Prostate gland (tissue), 2 donors: ENCODE data around the gene BSPRY. TPM values are rescaled to one million over a fixed set of nuclear protein-coding genes. Genes with fewer than 3 reads are reported as not detected.

ENCODE experiments used
- DNase-seq: peaks from one replicate; pipeline ENCODE4 v3.0.0-alpha.2; 2019; ENCODE audit warnings: low spot score
- H3K27ac ChIP-seq, 2 donors: fragments of 200-600 bp; sonication (generic); 2 replicates each; pipeline ENCODE4 v1.5.1; 2017 to 2019
- H3K27me3 ChIP-seq: fragments of 200-600 bp; sonication (generic); replicated peaks from 2 replicates; pipeline ENCODE4 v1.5.1; 2019; ENCODE audit not compliant: insufficient read depth
- H3K36me3 ChIP-seq, 2 donors: fragments of 200-600 bp; sonication (generic); 1 replicate in 1 of 2; 2 replicates in 1 of 2; pipeline versions ENCODE4 v1.5.1 to v1.8.1; 2017 to 2019
- H3K4me1 ChIP-seq: fragments of 200-600 bp; sonication (generic); replicated peaks from 2 replicates; pipeline ENCODE4 v1.5.1; 2019
- H3K4me3 ChIP-seq, 2 donors: fragments of 200-600 bp; sonication (generic); 2 replicates each; pipeline ENCODE4 v1.5.1; 2017 to 2019
- H3K9me3 ChIP-seq: fragments of 200-600 bp; sonication (generic); 2 replicates; pipeline ENCODE4 v1.5.1; 2017
- CTCF ChIP-seq, 4 experiments: fragments of 200-600 bp in 2 of 4; fragments of 450-650 bp in 2 of 4; sonication (generic) in 2 of 4; IDR thresholded peaks; 1 replicate in 3 of 4; 2 replicates in 1 of 4; pipeline ENCODE4 v1.5.1; 2016 to 2019; ENCODE audit warnings: antibody characterized with exemption in 4 of 4, mild to moderate bottlenecking in 2 of 4, moderate library complexity in 2 of 4
- POLR2A ChIP-seq: fragments of 450-650 bp; IDR thresholded peaks from one replicate; pipeline ENCODE4 v1.6.1; 2016; ENCODE audit warnings: antibody characterized with exemption, mild to moderate bottlenecking
- POLR2AphosphoS5 ChIP-seq: sonication (generic); formaldehyde crosslinking; IDR thresholded peaks from one replicate; pipeline ENCODE4 v1.6.1; 2017; ENCODE audit warnings: antibody characterized with exemption
- WGBS: methylation state at CpG from one replicate; pipeline ENCODE4 v1.1.5; 2018; 5-methylcytosine and 5-hydroxymethylcytosine counted together
- intact Hi-C: fragments of 100-400 bp; cut with DNase I; formaldehyde crosslinking; loops from one replicate; pipeline ENCODE4 v1.14.2; 2022
- total RNA-seq, 2 donors: library from RNA; depleted of rRNA; stranded (reverse); fragments of >200 nt; gene quantifications; one replicate each; pipeline ENCODE4 v1.1.0, GENCODE V29; 2016

BSPRY gene
- total RNA-seq, 2 donors from 2014 or later = 8.4 to 21.8 TPM

GRCh38 chr9:113397203-113397631 lies 47.9 kb downstream of the BSPRY start:
- 97% methylated on average over 3 of the region's 3 CpGs for WGBS
- H3K4me1 ChIP-seq = no peaks in the 10 kb centered on the region
- TF ChIP-seq CTCF (IDR thresholded peaks at IDR 0.05) (no peak), POLR2AphosphoS5 (no peak), POLR2A (no peak)
- no peak overlapping the region for H3K27ac ChIP-seq
- no peaks in the 10 kb centered on the region for H3K27me3 ChIP-seq
- H3K9me3 ChIP-seq = no peaks in the 10 kb centered on the region
- DNase-seq = no peak
- H3K4me3 ChIP-seq = no peak overlapping the region
- intact Hi-C loops = no loop called here
- no peaks in the 10 kb centered on the region for H3K36me3 ChIP-seq

GRCh38 chr9:113398796-113399195 lies 49.5 kb downstream of the BSPRY start:
- H3K4me1 ChIP-seq = no peaks in the 10 kb centered on the region
- no peaks in the 10 kb centered on the region for H3K36me3 ChIP-seq
- TF ChIP-seq POLR2A = no peak
- no peak for TF ChIP-seq POLR2AphosphoS5
- no peak for TF ChIP-seq CTCF (IDR thresholded peaks at IDR 0.05)
- intact Hi-C loops = no loop called here
- H3K27ac ChIP-seq = no peak overlapping the region
- no peak for DNase-seq
- 62% methylated on average over 5 of the region's 5 CpGs for WGBS
- no peak overlapping the region for H3K4me3 ChIP-seq
- H3K27me3 ChIP-seq = no peaks in the 10 kb centered on the region
- no peaks in the 10 kb centered on the region for H3K9me3 ChIP-seq

- no peaks in the 10 kb centered on the region for H3K4me1 ChIP-seq
- WGBS = 72% methylated on average over 3 of the region's 3 CpGs
- peak overlapping the region; percentile 54 to 76 for H3K27ac ChIP-seq
- TF ChIP-seq POLR2A = no peak
- TF ChIP-seq CTCF (IDR thresholded peaks at IDR 0.05) = no peak
- TF ChIP-seq POLR2AphosphoS5 = no peak
- no peaks in the 10 kb centered on the region for H3K27me3 ChIP-seq
- intact Hi-C loops = loop anchor here (10.0 kb wide), 2 partner anchors 85 to 125 kb away; partner anchors contain the start of genes CDC26 and PRPF4
- H3K4me3 ChIP-seq = peak overlapping the region; percentile 65 to 89
- no peaks in the 10 kb centered on the region for H3K9me3 ChIP-seq
- no peaks in the 10 kb centered on the region for H3K36me3 ChIP-seq
- no peak for DNase-seq
Observed at GRCh38 chr9:113399646-113400200, 50.4 kb downstream of the BSPRY start.

- Histone ChIP-seq H3K36me3 (no peaks in the 10 kb centered on the region), H3K27ac (peak within 1 kb of the TSS; percentile 54 to 76), H3K27me3 (no peaks in the 10 kb centered on the region), H3K9me3 (no peaks in the 10 kb centered on the region), H3K4me3 (peak within 1 kb of the TSS; percentile 65 to 89), H3K4me1 (no peaks in the 10 kb centered on the region)
- intact Hi-C loops = loop anchor here (10.0 kb wide), 2 partner anchors 86 to 126 kb away; partner anchors contain the start of genes CDC26 and PRPF4
- DNase-seq = peak; percentile 99
- peak; percentile 94 for TF ChIP-seq POLR2AphosphoS5
- peak; percentile 91 to 98 (median 94) for TF ChIP-seq CTCF (IDR thresholded peaks at IDR 0.05)
- TF ChIP-seq POLR2A = peak; percentile 69
- WGBS = 2% methylated on average over 33 of the region's 50 CpGs
Observed at GRCh38 chr9:113401027-113401792, 51.9 kb downstream of the BSPRY start, which contains the start of gene ALAD. Gene ALAD, minus strand, starts transcription at chr9:113401284. Its CDS starts 7,725 bp downstream, at chr9:113393559.
